Effector memory CD4-positive, alpha-beta T cell (primary cell): ENCODE data around the gene IFT57.

Experiments
- DNase-seq, 3 donors: peaks; one replicate each; pipeline ENCODE4 v3.0.0-alpha.2; 2020
- H3K27ac ChIP-seq: 2 replicates; pipeline ENCODE4 v1.7.0; 2013; ENCODE audit warnings: mild to moderate bottlenecking, low read length, moderate library complexity; ENCODE audit not compliant: insufficient read depth, poor library complexity, severe bottlenecking
- H3K27me3 ChIP-seq: replicated peaks from 2 replicates; pipeline ENCODE4 v1.7.0; 2013; ENCODE audit warnings: mild to moderate bottlenecking, low read length; ENCODE audit not compliant: insufficient read depth, control insufficient read depth, poor library complexity, severe bottlenecking
- H3K36me3 ChIP-seq: 2 replicates; pipeline ENCODE4 v1.7.0; 2013; ENCODE audit warnings: mild to moderate bottlenecking, low read length, moderate library complexity; ENCODE audit not compliant: control insufficient read depth, insufficient read depth
- H3K4me1 ChIP-seq: 2 replicates; pipeline ENCODE4 v1.7.0; 2013; ENCODE audit warnings: low read length, mild to moderate bottlenecking; ENCODE audit not compliant: control insufficient read depth, insufficient read depth, poor library complexity, severe bottlenecking
- H3K4me3 ChIP-seq: 2 replicates; pipeline ENCODE4 v1.7.0; 2013; ENCODE audit warnings: low read length, low read depth, mild to moderate bottlenecking; ENCODE audit not compliant: insufficient read depth, poor library complexity, severe bottlenecking
- H3K9me3 ChIP-seq: 2 replicates; pipeline ENCODE4 v1.7.0; 2013; ENCODE audit warnings: mild to moderate bottlenecking, low read length, moderate library complexity; ENCODE audit not compliant: control insufficient read depth

Gene IFT57

DNA sequence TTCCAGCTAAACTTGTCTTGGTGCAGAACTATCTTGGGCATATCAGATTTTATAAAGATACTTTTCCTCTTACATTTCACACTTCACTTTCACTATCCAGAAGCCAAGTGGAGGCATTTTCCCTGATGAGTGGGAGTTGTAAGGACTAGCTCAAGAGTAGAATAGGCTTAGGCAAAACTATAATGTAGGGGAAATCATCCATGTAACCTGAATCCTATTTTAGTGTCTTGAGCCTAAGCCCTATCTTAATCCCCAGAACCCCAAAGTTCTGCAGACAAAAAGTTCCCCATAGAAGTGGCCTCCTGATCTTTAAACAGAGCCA lies 89.2 kb downstream of the IFT57 start:
- Histone ChIP-seq H3K4me3 (peak overlapping the region; percentile 16), H3K27me3 (no peaks in the 10 kb centered on the region), H3K4me1 (peaks cover 35% of the 10 kb centered on the region), H3K36me3 (peaks cover 4% of the 10 kb centered on the region), H3K27ac (no peak overlapping the region), H3K9me3 (no peaks in the 10 kb centered on the region)
- no peak for DNase-seq

DNA sequence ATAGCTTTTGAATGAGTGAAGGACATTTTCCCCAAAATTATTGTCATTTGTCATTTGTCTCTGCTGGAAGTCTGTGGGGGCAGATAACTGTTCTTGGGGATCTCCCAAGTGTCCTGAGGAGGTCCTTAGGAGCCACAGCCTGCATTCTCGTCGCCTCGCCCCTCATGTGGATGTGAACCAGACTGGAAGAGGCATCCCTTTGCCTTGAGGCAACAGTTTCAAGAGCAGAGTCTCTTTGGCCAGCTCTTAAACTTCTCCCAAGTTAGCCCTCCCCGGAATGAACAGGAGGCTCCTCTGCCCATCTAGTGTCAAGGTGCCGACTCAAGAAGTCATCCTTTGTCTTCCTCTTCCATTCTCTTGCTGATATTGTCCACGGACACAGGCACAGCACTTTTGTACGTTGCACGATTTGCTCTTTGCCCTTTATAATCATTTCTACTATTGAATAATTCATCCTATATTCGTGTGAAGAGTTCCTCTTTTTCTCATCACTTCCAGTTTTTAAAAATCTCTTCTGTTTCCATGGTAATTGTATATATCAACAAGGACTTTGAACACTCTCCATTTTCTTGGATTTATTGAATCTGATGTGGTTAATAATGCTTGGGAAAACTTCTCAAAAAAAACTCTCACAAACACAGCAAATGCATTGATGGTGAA lies 90.6 kb downstream of the IFT57 start:
- peaks cover 45% of the 10 kb centered on the region for H3K4me1 ChIP-seq
- H3K27me3 ChIP-seq, result no peaks in the 10 kb centered on the region
- H3K36me3 ChIP-seq, result peaks cover 4% of the 10 kb centered on the region
- H3K9me3 ChIP-seq, result no peaks in the 10 kb centered on the region
- no peak for DNase-seq
- H3K4me3 ChIP-seq, result no peak overlapping the region
- no peak overlapping the region for H3K27ac ChIP-seq

DNA sequence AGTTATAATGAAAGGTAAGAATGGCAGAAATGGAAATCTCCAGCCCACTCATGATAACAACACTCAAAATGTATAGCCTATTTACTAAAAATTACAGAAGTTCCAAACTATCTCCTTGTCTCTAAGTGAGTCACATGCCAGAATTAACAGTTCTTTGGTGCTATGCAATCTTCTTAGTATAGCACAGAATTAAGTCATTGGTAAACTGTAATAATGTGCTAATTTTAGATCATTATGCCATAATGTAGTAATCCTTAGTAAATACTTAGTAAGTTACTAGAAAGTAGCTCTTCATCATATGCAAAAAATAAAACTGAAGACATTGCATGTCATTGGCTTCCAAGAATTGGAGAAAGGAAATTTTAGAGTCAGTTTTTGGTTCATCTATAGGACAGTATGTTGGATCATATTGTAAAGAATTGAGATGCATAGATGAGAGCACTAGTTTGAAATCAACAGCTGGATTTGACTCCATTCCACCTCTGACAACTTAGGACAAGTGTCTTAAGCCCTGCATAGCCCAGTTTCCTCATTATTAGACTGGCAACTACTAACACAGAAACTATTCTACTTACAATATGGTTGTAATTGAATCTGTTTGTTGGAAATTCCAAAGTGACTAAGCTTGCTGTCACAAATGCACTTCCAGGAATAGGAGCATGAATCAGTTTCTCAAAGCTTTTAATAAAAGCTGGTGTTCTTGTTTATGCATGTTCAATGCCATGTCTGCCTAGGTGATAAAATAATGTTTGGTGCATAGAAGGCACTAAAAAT lies 91.3 kb downstream of the IFT57 start:
- DNase-seq, result no peak
- Histone ChIP-seq H3K4me1 (peaks cover 51% of the 10 kb centered on the region), H3K4me3 (no peak overlapping the region), H3K27me3 (no peaks in the 10 kb centered on the region), H3K36me3 (no peaks in the 10 kb centered on the region), H3K9me3 (no peaks in the 10 kb centered on the region), H3K27ac (no peak overlapping the region)

DNA sequence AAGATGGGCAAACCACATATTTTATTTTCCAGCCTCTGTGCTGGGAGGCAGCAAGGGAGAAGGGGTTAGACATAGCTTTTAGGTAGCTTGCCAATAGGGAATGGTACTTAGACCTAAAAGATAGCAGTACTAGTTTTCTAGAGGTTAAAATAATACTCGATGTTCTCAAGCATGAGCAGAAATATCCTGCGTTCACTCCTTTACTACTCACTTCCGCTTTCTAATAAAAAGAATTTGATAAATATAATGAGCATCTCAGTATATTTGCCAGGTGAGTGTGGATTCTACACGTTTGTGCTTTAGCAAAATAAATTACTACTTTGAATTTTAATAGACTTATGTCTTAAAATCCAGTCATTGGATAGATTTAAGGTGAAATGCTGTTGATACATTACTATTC lies 92.0 kb downstream of the IFT57 start:
- no peak for DNase-seq
- Histone ChIP-seq H3K4me3 (no peak overlapping the region), H3K27ac (no peak overlapping the region), H3K9me3 (no peaks in the 10 kb centered on the region), H3K27me3 (no peaks in the 10 kb centered on the region), H3K36me3 (no peaks in the 10 kb centered on the region), H3K4me1 (peaks cover 57% of the 10 kb centered on the region)

DNA sequence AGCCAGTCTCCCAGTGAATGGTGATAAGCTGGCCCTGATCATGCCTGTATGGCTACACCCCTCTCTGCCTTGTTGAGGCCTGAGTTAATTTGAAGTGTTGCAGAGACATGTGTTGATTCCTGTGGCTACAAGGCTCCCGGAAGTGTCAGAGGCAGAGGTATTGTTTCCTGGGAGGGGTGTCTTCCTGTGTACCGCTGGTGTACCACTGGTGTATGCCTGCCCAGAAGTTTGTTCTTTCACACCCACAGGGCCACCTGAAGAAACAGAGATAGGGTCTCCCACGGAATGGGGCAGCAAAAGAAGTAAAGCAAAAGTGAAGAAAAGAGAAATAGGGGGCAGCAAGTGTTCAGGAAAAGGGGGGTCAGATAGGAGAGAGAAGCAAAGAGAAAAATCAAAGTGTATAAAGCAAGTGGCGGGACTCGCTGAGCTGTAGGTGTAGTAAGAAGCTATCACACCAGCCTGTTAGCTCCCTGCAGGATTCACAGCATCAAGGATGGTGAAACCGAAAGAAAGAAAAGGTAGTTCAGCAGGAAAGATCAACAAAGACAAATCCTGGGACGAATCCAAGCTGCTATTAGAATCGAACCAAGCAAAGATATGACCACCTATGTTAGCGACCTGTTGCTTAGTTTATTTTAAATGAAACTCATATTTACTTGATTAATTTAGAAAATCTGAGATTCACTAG lies 94.8 kb downstream of the IFT57 start:
- no peaks in the 10 kb centered on the region for H3K9me3 ChIP-seq
- peaks cover 56% of the 10 kb centered on the region for H3K4me1 ChIP-seq
- no peaks in the 10 kb centered on the region for H3K36me3 ChIP-seq
- H3K27me3 ChIP-seq, result no peaks in the 10 kb centered on the region
- H3K4me3 ChIP-seq, result peak overlapping the region; percentile 40
- DNase-seq, result peak; percentile 34 to 47 (median 45)
- H3K27ac ChIP-seq, result peak overlapping the region; percentile 75

DNA sequence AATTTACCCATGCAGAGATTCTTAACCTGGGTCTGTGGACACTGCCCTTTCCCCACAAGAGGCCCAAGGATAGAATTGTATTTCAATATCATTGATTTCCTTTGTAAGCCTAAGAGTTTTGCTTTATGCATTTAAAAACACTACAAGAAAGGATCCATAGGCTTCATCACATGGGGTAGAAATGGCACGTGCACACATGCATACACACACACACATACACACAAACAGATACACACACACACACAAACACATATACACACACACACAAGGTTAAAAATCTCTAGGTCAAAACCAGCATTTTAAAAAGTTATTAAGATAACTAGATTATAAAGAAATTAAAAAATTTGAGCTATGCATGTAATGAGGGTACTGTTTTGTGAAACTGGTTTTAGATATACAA lies 95.9 kb downstream of the IFT57 start:
- peak overlapping the region; percentile 95 for H3K27ac ChIP-seq
- DNase-seq, result no peak
- peak overlapping the region; percentile 44 for H3K4me3 ChIP-seq
- H3K9me3 ChIP-seq, result no peaks in the 10 kb centered on the region
- H3K27me3 ChIP-seq, result no peaks in the 10 kb centered on the region
- peaks cover 49% of the 10 kb centered on the region for H3K4me1 ChIP-seq
- no peaks in the 10 kb centered on the region for H3K36me3 ChIP-seq

DNA sequence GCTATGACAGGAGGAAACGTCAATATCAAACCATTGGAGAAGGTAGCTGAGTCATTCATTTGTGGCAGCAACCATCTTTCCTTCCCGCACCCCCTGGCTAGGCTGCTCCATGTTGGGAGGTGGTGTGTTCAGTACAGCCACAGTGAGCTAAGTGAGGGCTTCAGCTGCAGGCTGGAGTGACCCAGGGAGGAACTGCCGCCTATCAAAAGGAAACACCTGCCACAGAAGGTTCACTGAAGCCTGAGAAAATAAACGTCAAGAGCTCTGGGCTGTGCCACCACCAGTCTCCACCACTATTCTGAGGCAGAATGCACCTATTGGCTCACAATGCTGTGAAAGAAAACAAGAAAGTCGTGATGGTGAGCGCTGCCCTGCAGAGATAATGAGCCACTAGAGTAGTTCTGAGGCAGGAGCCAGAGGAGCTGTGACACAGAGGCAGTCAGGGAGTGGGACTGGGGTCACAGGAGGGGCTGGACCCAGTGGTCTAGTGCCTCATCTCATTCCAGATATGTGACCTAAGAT lies 96.6 kb downstream of the IFT57 start:
- peak overlapping the region; percentile 95 for H3K27ac ChIP-seq
- no peaks in the 10 kb centered on the region for H3K36me3 ChIP-seq
- no peaks in the 10 kb centered on the region for H3K27me3 ChIP-seq
- DNase-seq, result peak; percentile 34 to 62 (median 41)
- peak overlapping the region; percentile 44 for H3K4me3 ChIP-seq
- peaks cover 47% of the 10 kb centered on the region for H3K4me1 ChIP-seq
- H3K9me3 ChIP-seq, result no peaks in the 10 kb centered on the region

DNA sequence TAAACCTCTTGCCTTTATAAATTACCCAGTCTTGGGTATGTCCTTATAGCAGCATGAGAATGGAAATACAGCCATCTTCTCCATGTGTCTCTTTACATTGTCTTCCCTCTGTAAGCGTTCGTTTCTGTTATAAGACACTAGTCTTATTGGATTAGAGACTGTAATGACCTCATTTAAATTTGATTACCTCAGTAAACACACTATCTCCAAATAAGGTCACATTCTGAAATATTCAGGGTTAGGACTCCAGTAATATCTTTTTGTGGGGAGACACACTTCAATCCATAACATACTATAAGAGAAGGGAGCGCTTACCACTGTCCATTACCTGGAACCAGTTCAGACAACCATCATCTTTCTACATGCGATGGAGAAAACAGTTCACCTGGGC lies 97.1 kb downstream of the IFT57 start:
- H3K4me1 ChIP-seq, result peaks cover 47% of the 10 kb centered on the region
- peak overlapping the region; percentile 95 for H3K27ac ChIP-seq
- H3K4me3 ChIP-seq, result peak overlapping the region; percentile 44

DNA sequence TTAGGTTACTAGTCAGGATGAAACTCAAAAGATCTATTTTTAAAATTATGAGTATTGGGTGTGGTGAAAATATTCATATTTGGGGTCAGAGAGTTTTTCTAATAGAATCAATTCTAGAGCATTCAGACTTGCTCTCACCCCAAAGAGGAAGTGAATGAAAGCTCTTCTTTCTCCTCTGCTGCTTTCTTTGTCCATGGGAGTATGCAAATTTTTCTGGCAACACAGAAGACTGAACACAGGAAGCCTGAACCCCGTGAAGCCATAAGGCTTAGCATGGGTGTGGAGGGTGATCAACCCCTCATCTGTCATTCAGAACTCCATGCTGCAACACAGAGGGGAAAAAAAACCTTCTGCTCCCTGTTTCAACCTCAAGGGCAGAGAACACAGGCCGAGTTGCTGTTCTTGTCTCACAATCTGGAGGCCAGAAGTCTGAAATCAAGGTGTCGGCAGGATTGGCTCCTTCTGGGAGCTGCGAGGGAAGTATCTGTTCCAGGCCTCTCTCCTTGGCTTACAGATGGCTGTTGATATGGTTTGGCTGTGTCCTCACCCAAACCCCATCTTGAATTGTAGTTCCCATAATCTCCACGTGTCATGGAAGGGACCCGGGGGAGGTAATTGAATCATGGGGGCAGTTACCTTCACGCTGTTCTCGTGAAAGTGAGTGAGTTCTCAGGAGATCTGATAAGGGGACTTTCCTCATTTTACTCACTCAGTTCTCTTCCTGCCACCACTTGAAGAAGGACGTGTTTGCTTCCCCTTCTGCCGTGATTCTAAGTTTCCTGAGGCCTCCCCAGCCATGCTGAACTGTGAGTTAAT lies 97.7 kb downstream of the IFT57 start:
- no peaks in the 10 kb centered on the region for H3K27me3 ChIP-seq
- no peaks in the 10 kb centered on the region for H3K36me3 ChIP-seq
- DNase-seq, result peak; percentile 48 to 57 (median 56)
- peak overlapping the region; percentile 95 for H3K27ac ChIP-seq
- H3K4me3 ChIP-seq, result peak overlapping the region; percentile 44
- peaks cover 50% of the 10 kb centered on the region for H3K4me1 ChIP-seq
- H3K9me3 ChIP-seq, result no peaks in the 10 kb centered on the region

More for the DNA sequence above, 97.1 kb downstream of the IFT57 start:
- no peak for DNase-seq
- Histone ChIP-seq H3K9me3 (no peaks in the 10 kb centered on the region), H3K27me3 (no peaks in the 10 kb centered on the region), H3K36me3 (no peaks in the 10 kb centered on the region)
